Measurements from ENCODE around the gene TNFRSF4. TPM values are rescaled to one million over a fixed set of nuclear protein-coding genes. Genes with fewer than 3 reads are reported as not detected.

Gene TNFRSF4
- total and polyA plus RNA-seq, 4 experiments from 2014 or later = 13.5 to 75.1 (median 39.3) TPM

DNA sequence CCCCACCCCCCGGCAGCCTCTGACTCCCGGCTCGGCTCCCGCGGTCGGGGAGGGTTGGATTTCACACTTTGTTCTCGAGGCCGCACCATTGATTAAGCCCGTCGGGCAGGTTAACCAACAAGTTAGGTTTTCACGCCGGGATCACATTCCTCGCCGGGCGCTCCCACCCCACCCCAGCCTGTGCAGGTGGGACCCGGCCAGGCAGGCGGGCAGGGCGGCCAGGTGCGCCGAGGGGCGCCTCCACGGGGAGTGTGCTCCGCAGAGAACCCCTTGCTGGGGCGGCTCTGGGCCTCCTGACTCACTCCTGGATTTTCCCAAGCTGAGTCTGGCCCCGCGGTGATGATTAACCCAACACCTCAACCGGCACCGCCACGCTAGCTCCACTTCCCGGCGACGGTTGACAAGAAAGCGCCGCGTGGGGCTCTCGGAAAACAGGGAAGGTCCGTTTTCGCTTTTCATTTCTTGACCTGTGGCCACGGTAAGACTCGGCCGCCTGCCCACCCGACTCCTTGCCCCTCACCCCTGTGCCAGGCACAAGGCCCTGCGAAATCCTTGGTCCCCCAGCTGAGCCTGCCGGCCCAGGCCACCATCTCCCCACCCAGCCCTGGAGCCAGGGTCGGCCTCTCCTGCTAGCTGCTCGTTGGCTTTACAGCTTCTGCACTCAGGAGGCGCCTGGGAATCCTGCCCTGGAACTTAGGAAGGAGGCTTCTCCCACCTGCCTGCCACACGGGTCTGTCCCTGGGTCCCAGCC, 49.1 kb downstream of the TNFRSF4 start:
- H3K36me3 ChIP-seq (ENCODE audit: insufficient read depth, low read length) = no peaks in the 10 kb centered on the region
- ChIA-PET POLR2A (ENCODE audit: partially characterized antibody) (no interaction called here), CTCF (ENCODE audit: partially characterized antibody) (no interaction called here)
- H3K4me3 ChIP-seq (ENCODE audit: low read length in 2 of 2) = no peak overlapping the region
- Mint-ChIP-seq H3K4me1 (peaks cover under 1 to 2% (median 1%) of the 10 kb centered on the region in 4 donors), H3K27ac (no peak overlapping the region), H3K36me3 (no peaks in the 10 kb centered on the region), H3K27me3 (peaks cover 1 to 5% of the 10 kb centered on the region in 2 donors), H3K9me3 (no peaks in the 10 kb centered on the region), H3K4me3 (no peak overlapping the region)
- no peaks in the 10 kb centered on the region for H3K27me3 ChIP-seq (ENCODE audit: insufficient read depth, low read length)
- intact Hi-C loops (cut with micrococcal nuclease) = no loop called here
- peaks cover 2% of the 10 kb centered on the region for H3K4me1 ChIP-seq (ENCODE audit: insufficient read depth, low read length)
- H3K27ac ChIP-seq (ENCODE audit: low read depth, low read length) = no peak overlapping the region
- no peaks in the 10 kb centered on the region for H3K9me3 ChIP-seq (ENCODE audit: control insufficient read depth in 1 of 2, low read length in 2 of 2)
- DNase-seq = peak in 1 of 5 donors; percentile 11

DNA sequence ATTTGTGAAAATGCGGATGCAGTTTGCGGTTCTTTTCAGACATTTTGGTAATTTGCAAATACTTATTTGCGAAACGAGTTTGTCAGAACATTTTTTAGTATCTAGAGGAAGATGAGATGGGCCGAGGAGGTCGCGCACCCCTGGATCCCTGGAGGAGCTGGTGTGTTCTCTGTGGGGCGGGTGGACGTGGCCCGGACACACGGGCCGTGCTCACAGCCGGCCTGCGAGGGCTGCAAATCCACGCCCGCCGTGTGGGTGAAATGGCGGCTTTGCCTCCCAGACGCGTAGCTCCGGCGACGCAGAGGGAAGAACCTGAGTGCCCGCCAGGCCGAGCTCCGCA, 49.6 kb downstream of the TNFRSF4 start:
- no peak overlapping the region for H3K27ac ChIP-seq (ENCODE audit: low read depth, low read length)
- H3K9me3 Mint-ChIP-seq = no peaks in the 10 kb centered on the region
- peaks cover 1 to 3% of the 10 kb centered on the region in 2 donors for H3K27me3 Mint-ChIP-seq
- intact Hi-C loops (cut with micrococcal nuclease) = no loop called here
- H3K4me1 ChIP-seq (ENCODE audit: insufficient read depth, low read length) = no peaks in the 10 kb centered on the region
- H3K4me3 Mint-ChIP-seq = no peak overlapping the region
- no peak overlapping the region for H3K4me3 ChIP-seq (ENCODE audit: low read length in 2 of 2)
- no peaks in the 10 kb centered on the region for H3K36me3 ChIP-seq (ENCODE audit: insufficient read depth, low read length)
- ChIA-PET POLR2A (ENCODE audit: partially characterized antibody) (no interaction called here), CTCF (ENCODE audit: partially characterized antibody) (no interaction called here)
- DNase-seq = peak in 1 of 5 donors; percentile 9
- no peaks in the 10 kb centered on the region for H3K27me3 ChIP-seq (ENCODE audit: insufficient read depth, low read length)
- peak overlapping the region in 2 of 7 donors; percentile 30 to 51 for H3K27ac Mint-ChIP-seq
- peaks cover 0 to 1% (median 0%) of the 10 kb centered on the region in 4 donors for H3K4me1 Mint-ChIP-seq
- no peaks in the 10 kb centered on the region for H3K9me3 ChIP-seq (ENCODE audit: control insufficient read depth in 1 of 2, low read length in 2 of 2)
- no peaks in the 10 kb centered on the region for H3K36me3 Mint-ChIP-seq

DNA sequence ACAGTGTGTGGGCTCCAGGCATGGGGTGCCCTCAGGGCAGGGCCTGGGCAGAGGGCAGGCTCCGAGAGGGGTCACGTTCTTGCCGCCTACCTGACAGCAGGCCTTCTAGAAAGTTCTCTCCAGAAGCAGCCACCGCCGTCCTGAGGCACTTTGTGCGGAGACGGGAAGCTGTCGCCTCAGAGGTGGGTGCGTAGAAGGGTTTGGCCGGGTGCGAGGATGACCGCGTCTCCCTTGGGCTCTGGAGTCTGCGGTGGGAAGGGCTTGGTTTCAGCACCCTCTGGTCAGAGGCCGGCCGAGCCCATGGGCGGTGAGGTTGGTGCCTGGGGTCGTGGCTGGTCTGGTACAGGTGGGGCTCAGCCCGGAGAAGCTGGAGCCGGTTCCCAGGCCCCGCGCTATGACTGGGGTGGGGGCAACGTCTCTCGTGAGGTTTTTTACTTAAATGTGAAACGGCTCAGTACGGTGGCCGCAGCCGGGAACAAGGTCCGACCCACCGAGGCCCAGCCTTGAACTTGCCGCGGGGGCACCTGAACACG, 50.3 kb downstream of the TNFRSF4 start:
- H3K4me3 Mint-ChIP-seq = no peak overlapping the region
- CTCF ChIA-PET (ENCODE audit: partially characterized antibody) = no interaction called here
- H3K27me3 Mint-ChIP-seq = peaks cover 1 to 3% of the 10 kb centered on the region in 2 donors
- peak in 1 of 5 donors; percentile 13 for DNase-seq
- Histone ChIP-seq H3K4me3 (ENCODE audit: low read length in 2 of 2) (no peak overlapping the region), H3K36me3 (ENCODE audit: insufficient read depth, low read length) (no peaks in the 10 kb centered on the region), H3K27ac (ENCODE audit: low read depth, low read length) (no peak overlapping the region), H3K9me3 (ENCODE audit: control insufficient read depth in 1 of 2, low read length in 2 of 2) (no peaks in the 10 kb centered on the region), H3K27me3 (ENCODE audit: insufficient read depth, low read length) (no peaks in the 10 kb centered on the region), H3K4me1 (ENCODE audit: insufficient read depth, low read length) (peaks cover 3% of the 10 kb centered on the region)
- H3K4me1 Mint-ChIP-seq = peaks cover 0 to 1% (median 0%) of the 10 kb centered on the region in 4 donors
- no peaks in the 10 kb centered on the region for H3K9me3 Mint-ChIP-seq
- H3K27ac Mint-ChIP-seq = peak overlapping the region in 1 of 7 donors; percentile 30
- H3K36me3 Mint-ChIP-seq = no peaks in the 10 kb centered on the region
- POLR2A ChIA-PET (ENCODE audit: partially characterized antibody) = no interaction called here
- intact Hi-C loops (cut with micrococcal nuclease) = no loop called here

DNA sequence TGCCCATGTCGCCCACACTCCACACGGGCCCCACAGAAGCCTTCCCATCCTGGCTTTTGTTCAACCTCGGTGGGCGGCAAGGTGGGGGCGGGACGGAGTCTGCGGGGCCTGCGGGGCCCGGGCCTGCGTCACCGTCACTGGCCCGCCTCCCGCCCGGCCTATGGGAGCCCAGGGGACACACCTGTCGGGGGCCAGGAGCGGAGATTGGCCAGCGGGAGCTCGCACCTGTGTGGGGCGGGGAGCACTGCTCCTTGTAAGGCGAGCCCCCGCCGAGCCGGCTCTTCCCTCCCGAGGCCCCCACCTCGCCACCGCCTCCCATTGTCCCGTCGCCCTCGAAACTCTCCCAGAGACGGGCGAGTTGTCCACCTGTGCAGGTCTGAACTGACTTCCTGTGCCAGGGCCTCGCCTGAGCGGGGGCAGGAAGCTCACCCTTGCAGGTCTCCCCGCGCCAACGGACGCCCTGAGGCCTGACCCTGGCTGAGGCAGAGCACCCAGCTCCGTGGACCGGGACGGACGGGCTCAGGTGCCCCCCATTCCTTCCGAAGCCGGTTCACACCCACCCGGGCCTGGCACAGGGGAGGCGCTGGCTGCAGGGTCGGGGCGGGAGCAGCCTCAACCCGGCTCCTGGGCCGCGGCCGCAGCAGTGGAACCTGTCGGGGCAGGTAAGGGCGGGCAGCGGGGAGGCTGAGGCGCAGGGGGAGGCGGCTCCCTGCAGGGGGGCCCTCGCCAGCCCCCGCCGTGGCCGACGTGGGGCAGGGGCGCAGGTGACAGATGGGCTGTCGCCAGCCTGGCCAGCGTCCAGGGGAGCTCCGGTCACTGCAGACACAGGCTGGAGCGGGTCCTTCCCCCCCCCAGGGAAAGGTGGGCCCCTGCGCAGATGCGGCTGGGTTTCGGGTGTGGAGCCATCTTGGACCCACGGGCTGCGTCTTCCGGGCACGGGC, 51.1 kb downstream of the TNFRSF4 start:
- intact Hi-C loops (cut with micrococcal nuclease) = no loop called here
- CTCF ChIA-PET (ENCODE audit: partially characterized antibody) = no interaction called here
- Histone ChIP-seq H3K27ac (ENCODE audit: low read depth, low read length) (no peak overlapping the region), H3K9me3 (ENCODE audit: control insufficient read depth in 1 of 2, low read length in 2 of 2) (no peaks in the 10 kb centered on the region), H3K4me1 (ENCODE audit: insufficient read depth, low read length) (peaks cover 8% of the 10 kb centered on the region), H3K27me3 (ENCODE audit: insufficient read depth, low read length) (no peaks in the 10 kb centered on the region), H3K36me3 (ENCODE audit: insufficient read depth, low read length) (no peaks in the 10 kb centered on the region), H3K4me3 (ENCODE audit: low read length in 2 of 2) (no peak overlapping the region)
- POLR2A ChIA-PET (ENCODE audit: partially characterized antibody) = no interaction called here
- Mint-ChIP-seq H3K4me3 (no peak overlapping the region), H3K36me3 (no peaks in the 10 kb centered on the region), H3K4me1 (peaks cover 0 to 1% (median 0%) of the 10 kb centered on the region in 4 donors), H3K27me3 (peaks cover 1 to 3% of the 10 kb centered on the region in 2 donors), H3K9me3 (no peaks in the 10 kb centered on the region), H3K27ac (no peak overlapping the region)
- DNase-seq = peak in 1 of 5 donors; percentile 3

GRCh38 chr1:1161683-1162079, 52.3 kb downstream of the TNFRSF4 start:
- Mint-ChIP-seq H3K36me3 (peaks cover 0 to 1% of the 10 kb centered on the region in 2 donors), H3K27me3 (peaks cover 1 to 3% of the 10 kb centered on the region in 2 donors), H3K9me3 (no peaks in the 10 kb centered on the region), H3K4me1 (peaks cover 0 to 2% (median under 1%) of the 10 kb centered on the region in 4 donors), H3K4me3 (no peak overlapping the region), H3K27ac (no peak overlapping the region)
- ChIA-PET CTCF (ENCODE audit: partially characterized antibody) (no interaction called here), POLR2A (ENCODE audit: partially characterized antibody) (no interaction called here)
- Histone ChIP-seq H3K27me3 (ENCODE audit: insufficient read depth, low read length) (no peaks in the 10 kb centered on the region), H3K27ac (ENCODE audit: low read depth, low read length) (no peak overlapping the region), H3K4me3 (ENCODE audit: low read length in 2 of 2) (no peak overlapping the region), H3K4me1 (ENCODE audit: insufficient read depth, low read length) (peaks cover 8% of the 10 kb centered on the region), H3K9me3 (ENCODE audit: control insufficient read depth in 1 of 2, low read length in 2 of 2) (no peaks in the 10 kb centered on the region), H3K36me3 (ENCODE audit: insufficient read depth, low read length) (no peaks in the 10 kb centered on the region)
- intact Hi-C loops (cut with micrococcal nuclease) = no loop called here
- DNase-seq = no peak

Small RNA genes lying within 50 kb of the gene (microRNA-seq; reads per million reads assigned to microRNA genes)
- gene MIR200A (ENCODE audit: borderline microRNAs expressed, borderline number of aligned reads, borderline replicate concordance) (1.2 reads per million), gene MIR200B (ENCODE audit: borderline microRNAs expressed, borderline number of aligned reads, borderline replicate concordance) (7.9 reads per million, percentile 34 among the genes with 10 or more reads in this experiment), gene MIR429 (ENCODE audit: borderline microRNAs expressed, borderline number of aligned reads, borderline replicate concordance) (not detected)

Other genes with a start within 250 kb of the TNFRSF4 start
- gene PLEKHN1, start 247.7 kb downstream of the TNFRSF4 start, total RNA-seq = 1 to 10 TPM; 2.2 to 2.9 TPM
- under 1 TPM in 1 of 2 donors, not detected in 1; 0.50 TPM for gene PLEKHN1, start 247.7 kb downstream of the TNFRSF4 start, polyA plus RNA-seq
- gene PERM1, start 232.1 kb downstream of the TNFRSF4 start, total RNA-seq = not detected
- gene PERM1, start 232.1 kb downstream of the TNFRSF4 start, polyA plus RNA-seq = under 1 TPM in 1 of 2 donors, not detected in 1; 0.16 TPM
- gene HES4, start 214.1 kb downstream of the TNFRSF4 start, total RNA-seq = not detected
- gene HES4, start 214.1 kb downstream of the TNFRSF4 start, polyA plus RNA-seq = under 1 TPM in 1 of 2 donors, not detected in 1; 0.36 TPM
- gene ISG15, start 200.7 kb downstream of the TNFRSF4 start, total RNA-seq = 10 to 100 TPM; 31.6 to 33.2 TPM
- gene ISG15, start 200.7 kb downstream of the TNFRSF4 start, polyA plus RNA-seq = 100 to 1,000 TPM; 212 to 309 TPM
- 1 to 10 TPM; 1.2 to 1.4 TPM for gene AGRN, start 194.0 kb downstream of the TNFRSF4 start, total RNA-seq
- not detected for gene AGRN, start 194.0 kb downstream of the TNFRSF4 start, polyA plus RNA-seq
- not detected for gene RNF223, start 139.8 kb downstream of the TNFRSF4 start, total RNA-seq
- not detected for gene RNF223, start 139.8 kb downstream of the TNFRSF4 start, polyA plus RNA-seq
- gene C1orf159, start 98.1 kb downstream of the TNFRSF4 start, total RNA-seq = 10 to 100 TPM; 15.0 to 15.1 TPM
- 1 to 10 TPM; 3.8 to 7.9 TPM for gene C1orf159, start 98.1 kb downstream of the TNFRSF4 start, polyA plus RNA-seq
- gene TTLL10, start 40.3 kb downstream of the TNFRSF4 start, total RNA-seq = not detected
- under 1 TPM; 0.27 to 0.45 TPM for gene TTLL10, start 40.3 kb downstream of the TNFRSF4 start, polyA plus RNA-seq
- 1 to 10 TPM; 8.0 to 8.6 TPM for gene TNFRSF18, start 7.6 kb downstream of the TNFRSF4 start, total RNA-seq
- 10 to 100 TPM; 22.1 to 27.1 TPM for gene TNFRSF18, start 7.6 kb downstream of the TNFRSF4 start, polyA plus RNA-seq
- gene SDF4, start 17.8 kb upstream of the TNFRSF4 start, total RNA-seq = 100 to 1,000 TPM; 125 to 138 TPM
- gene SDF4, start 17.8 kb upstream of the TNFRSF4 start, polyA plus RNA-seq = 100 to 1,000 TPM in 1 of 2 donors, 10 to 100 TPM in 1; 97.4 to 106 TPM
- 10 to 100 TPM; 23.0 to 23.7 TPM for gene B3GALT6, start 18.1 kb upstream of the TNFRSF4 start, total RNA-seq
- gene B3GALT6, start 18.1 kb upstream of the TNFRSF4 start, polyA plus RNA-seq = 10 to 100 TPM in 1 of 2 donors, 1 to 10 TPM in 1; 5.4 to 14.4 TPM
- gene C1QTNF12, start 32.6 kb upstream of the TNFRSF4 start, total RNA-seq = 1 to 10 TPM; 2.4 to 3.3 TPM
- under 1 TPM in 1 of 2 donors, not detected in 1; 0.31 TPM for gene C1QTNF12, start 32.6 kb upstream of the TNFRSF4 start, polyA plus RNA-seq
- 10 to 100 TPM; 82.8 to 92.9 TPM for gene UBE2J2, start 59.7 kb upstream of the TNFRSF4 start, total RNA-seq
- gene UBE2J2, start 59.7 kb upstream of the TNFRSF4 start, polyA plus RNA-seq = 10 to 100 TPM; 79.4 to 96.7 TPM
- gene SCNN1D, start 66.3 kb upstream of the TNFRSF4 start, total RNA-seq = 10 to 100 TPM in 1 of 2 experiments, 1 to 10 TPM in 1; 9.6 to 11.5 TPM
- gene SCNN1D, start 66.3 kb upstream of the TNFRSF4 start, polyA plus RNA-seq = under 1 TPM in 1 of 2 donors, not detected in 1; 0.25 TPM
- gene ACAP3, start 93.8 kb upstream of the TNFRSF4 start, total RNA-seq = 10 to 100 TPM; 59.7 to 65.6 TPM
- gene ACAP3, start 93.8 kb upstream of the TNFRSF4 start, polyA plus RNA-seq = 1 to 10 TPM; 5.4 to 6.9 TPM
- gene PUSL1, start 94.4 kb upstream of the TNFRSF4 start, total RNA-seq = 10 to 100 TPM; 24.1 to 27.9 TPM
- gene PUSL1, start 94.4 kb upstream of the TNFRSF4 start, polyA plus RNA-seq = 10 to 100 TPM; 15.4 to 16.7 TPM
- 100 to 1,000 TPM; 163 to 173 TPM for gene INTS11, start 110.5 kb upstream of the TNFRSF4 start, total RNA-seq
- gene INTS11, start 110.5 kb upstream of the TNFRSF4 start, polyA plus RNA-seq = 10 to 100 TPM; 68.3 to 71.3 TPM
- 10 to 100 TPM; 25.0 to 28.3 TPM for gene CPTP, start 110.6 kb upstream of the TNFRSF4 start, total RNA-seq
- gene CPTP, start 110.6 kb upstream of the TNFRSF4 start, polyA plus RNA-seq = 10 to 100 TPM; 15.4 to 26.8 TPM
- gene TAS1R3, start 117.1 kb upstream of the TNFRSF4 start, total RNA-seq = 1 to 10 TPM; 1.5 TPM
- under 1 TPM in 1 of 2 donors, not detected in 1; 0.47 TPM for gene TAS1R3, start 117.1 kb upstream of the TNFRSF4 start, polyA plus RNA-seq
- 10 to 100 TPM; 43.7 to 44.6 TPM for gene DVL1, start 135.3 kb upstream of the TNFRSF4 start, total RNA-seq
- gene DVL1, start 135.3 kb upstream of the TNFRSF4 start, polyA plus RNA-seq = 1 to 10 TPM in 1 of 2 donors, under 1 TPM in 1; 0.19 to 1.9 TPM
- gene MXRA8, start 144.4 kb upstream of the TNFRSF4 start, total RNA-seq = under 1 TPM in 1 of 2 experiments, not detected in 1; 0.35 TPM
- under 1 TPM in 1 of 2 donors, not detected in 1; 0.57 TPM for gene MXRA8, start 144.4 kb upstream of the TNFRSF4 start, polyA plus RNA-seq
- gene AURKAIP1, start 161.1 kb upstream of the TNFRSF4 start, total RNA-seq = 10 to 100 TPM; 60.4 to 72.7 TPM
- 100 to 1,000 TPM; 159 to 179 TPM for gene AURKAIP1, start 161.1 kb upstream of the TNFRSF4 start, polyA plus RNA-seq
- 100 to 1,000 TPM; 388 to 394 TPM for gene CCNL2, start 185.2 kb upstream of the TNFRSF4 start, total RNA-seq
- 10 to 100 TPM; 18.3 to 36.6 TPM for gene CCNL2, start 185.2 kb upstream of the TNFRSF4 start, polyA plus RNA-seq
- 100 to 1,000 TPM; 119 to 123 TPM for gene MRPL20, start 193.1 kb upstream of the TNFRSF4 start, total RNA-seq
- 100 to 1,000 TPM; 171 to 202 TPM for gene MRPL20, start 193.1 kb upstream of the TNFRSF4 start, polyA plus RNA-seq
- gene ANKRD65, start 207.1 kb upstream of the TNFRSF4 start, total RNA-seq = not detected
- gene ANKRD65, start 207.1 kb upstream of the TNFRSF4 start, polyA plus RNA-seq = not detected
- gene VWA1, start 221.5 kb upstream of the TNFRSF4 start, total RNA-seq = not detected
- gene VWA1, start 221.5 kb upstream of the TNFRSF4 start, polyA plus RNA-seq = not detected
- gene ATAD3C, start 235.5 kb upstream of the TNFRSF4 start, total RNA-seq = 1 to 10 TPM; 1.5 to 1.6 TPM
- gene ATAD3C, start 235.5 kb upstream of the TNFRSF4 start, polyA plus RNA-seq = 1 to 10 TPM; 1.8 to 2.1 TPM

Measured in CD4-positive, alpha-beta memory T cell (primary cell).